GM18951 (cell line): ENCODE results near the gene GP1BB.

Experiments
- POLR2A ChIP-seq: IDR thresholded peaks from 4 replicates; pipeline ENCODE4 v1.6.1; 2011; ENCODE audit warnings: mild to moderate bottlenecking; ENCODE audit not compliant: insufficient read length, insufficient read depth; ENCODE audit errors: extremely low read depth
- in situ Hi-C: fragments of 300-500 bp; cut with MboI; formaldehyde crosslinking; loops from one replicate; pipeline ENCODE4 v1.12.0; 2022; ENCODE audit warnings: low sequenced_read_pairs, mixed read lengths, inconsistent platforms; ENCODE audit not compliant: unreplicated experiment

GP1BB gene

GRCh38 chr22:19742160-19743066, 19.1 kb downstream of the GP1BB start:
- in situ Hi-C loops, result no loop called here
- no peak for TF ChIP-seq POLR2A

GRCh38 chr22:19743081-19743480, 19.7 kb downstream of the GP1BB start:
- in situ Hi-C loops, result no loop called here
- TF ChIP-seq POLR2A, result no peak

- in situ Hi-C loops, result no loop called here
- no peak for TF ChIP-seq POLR2A
Observed at GRCh38 chr22:19743651-19744050, 20.3 kb downstream of the GP1BB start.

- TF ChIP-seq POLR2A, result no peak
- in situ Hi-C loops, result no loop called here
Observed at GRCh38 chr22:19744350-19745006, 21.1 kb downstream of the GP1BB start.

- no peak for TF ChIP-seq POLR2A
Observed at GRCh38 chr22:19745155-19746101, 22.1 kb downstream of the GP1BB start.

GRCh38 chr22:19746726-19747125, 23.4 kb downstream of the GP1BB start:
- TF ChIP-seq POLR2A, result no peak
- in situ Hi-C loops, result no loop called here

More at GRCh38 chr22:19745155-19746101, 22.1 kb downstream of the GP1BB start:
- in situ Hi-C loops, result no loop called here

- in situ Hi-C loops, result no loop called here
- no peak for TF ChIP-seq POLR2A
Observed at GRCh38 chr22:19747551-19747950, 24.2 kb downstream of the GP1BB start.

GRCh38 chr22:19748139-19748538, 24.8 kb downstream of the GP1BB start:
- in situ Hi-C loops, result no loop called here
- no peak for TF ChIP-seq POLR2A

- TF ChIP-seq POLR2A, result no peak
- in situ Hi-C loops, result no loop called here
Observed at GRCh38 chr22:19748991-19749664, 25.8 kb downstream of the GP1BB start.

- TF ChIP-seq POLR2A, result no peak
- in situ Hi-C loops, result no loop called here
Observed at GRCh38 chr22:19749876-19750275, 26.5 kb downstream of the GP1BB start.

- in situ Hi-C loops, result no loop called here
- TF ChIP-seq POLR2A, result no peak
Observed at GRCh38 chr22:19750507-19751490, 27.5 kb downstream of the GP1BB start.
